ENCODE data around the gene METTL2A.
"Not testable (repeated sequence)": the region's sequence is repeated elsewhere in the genome, so short reads cannot be mapped to it uniquely, and the experiment has no call there.

GRCh38 chr17:62465271-62465670 is 41.6 kb downstream of the METTL2A start:
- TF ChIP-seq CTCF (IDR thresholded peaks at IDR 0.05; ENCODE audit: low read depth, low read length, missing input control); FOXA1 (IDR thresholded peaks at IDR 0.05); ZBTB33 (IDR thresholded peaks at IDR 0.05); MAX (IDR thresholded peaks at IDR 0.05); TAF1 (conservative IDR thresholded peaks at IDR 0.05): not testable (repeated sequence)
